PFSK-1 (cell line): ENCODE data around the gene KRT25.

Source experiments
- FOXP2 ChIP-seq: optimal IDR thresholded peaks from 2 replicates; pipeline ENCODE3; 2011; ENCODE audit warnings: borderline replicate concordance, control low read depth, inconsistent platforms; ENCODE audit not compliant: insufficient read depth; ENCODE audit errors: extremely low read length, extremely low read depth
- POLR2AphosphoS5 ChIP-seq: IDR thresholded peaks from 2 replicates; pipeline ENCODE4 v1.6.1; 2012; ENCODE audit warnings: low read depth, mild to moderate bottlenecking, control low read depth, low read length, moderate library complexity
- SIN3A ChIP-seq: IDR thresholded peaks from 2 replicates; pipeline ENCODE4 v1.6.1; 2012; ENCODE audit warnings: mild to moderate bottlenecking, low read length, moderate library complexity, borderline replicate concordance; ENCODE audit not compliant: insufficient read depth
- TAF1 ChIP-seq: IDR thresholded peaks from 2 replicates; pipeline ENCODE4 v1.6.1; 2012; ENCODE audit warnings: low read length, control low read depth, borderline replicate concordance; ENCODE audit not compliant: insufficient read depth
- TF ChIP-seq, protein P1 (sequence below), 2 experiments: IDR thresholded peaks; 2 replicates each; pipeline versions ENCODE4 v1.6.1 to v1.8.0; 2011 to 2012; ENCODE audit warnings: low read depth in 2 of 2, low read length in 2 of 2, control low read depth in 1 of 2, inconsistent platforms in 1 of 2, mild to moderate bottlenecking in 1 of 2, moderate library complexity in 1 of 2; ENCODE audit not compliant: insufficient read depth in 1 of 2

Gene KRT25

DNA sequence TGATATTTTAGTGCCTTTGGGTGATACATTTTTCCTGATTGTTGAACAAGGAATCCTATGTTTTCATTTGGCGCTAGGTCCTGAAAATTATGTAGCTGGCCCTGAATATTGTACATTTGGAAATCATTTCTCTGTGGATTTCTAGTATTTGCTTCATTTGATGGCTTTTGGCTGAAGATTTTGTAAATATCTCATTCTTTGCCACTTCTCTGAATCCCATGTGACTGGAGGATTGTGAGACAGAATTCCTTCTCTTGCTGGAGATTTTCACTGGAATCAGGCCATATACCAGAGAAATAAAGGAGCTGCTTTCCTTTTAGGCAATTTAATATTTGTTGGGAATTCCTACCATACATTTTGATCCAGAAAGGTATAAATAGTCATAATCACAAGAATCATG lies 36.0 kb upstream of the KRT25 start:
- TF ChIP-seq POLR2AphosphoS5: no peak
- TF ChIP-seq, protein P1, sequence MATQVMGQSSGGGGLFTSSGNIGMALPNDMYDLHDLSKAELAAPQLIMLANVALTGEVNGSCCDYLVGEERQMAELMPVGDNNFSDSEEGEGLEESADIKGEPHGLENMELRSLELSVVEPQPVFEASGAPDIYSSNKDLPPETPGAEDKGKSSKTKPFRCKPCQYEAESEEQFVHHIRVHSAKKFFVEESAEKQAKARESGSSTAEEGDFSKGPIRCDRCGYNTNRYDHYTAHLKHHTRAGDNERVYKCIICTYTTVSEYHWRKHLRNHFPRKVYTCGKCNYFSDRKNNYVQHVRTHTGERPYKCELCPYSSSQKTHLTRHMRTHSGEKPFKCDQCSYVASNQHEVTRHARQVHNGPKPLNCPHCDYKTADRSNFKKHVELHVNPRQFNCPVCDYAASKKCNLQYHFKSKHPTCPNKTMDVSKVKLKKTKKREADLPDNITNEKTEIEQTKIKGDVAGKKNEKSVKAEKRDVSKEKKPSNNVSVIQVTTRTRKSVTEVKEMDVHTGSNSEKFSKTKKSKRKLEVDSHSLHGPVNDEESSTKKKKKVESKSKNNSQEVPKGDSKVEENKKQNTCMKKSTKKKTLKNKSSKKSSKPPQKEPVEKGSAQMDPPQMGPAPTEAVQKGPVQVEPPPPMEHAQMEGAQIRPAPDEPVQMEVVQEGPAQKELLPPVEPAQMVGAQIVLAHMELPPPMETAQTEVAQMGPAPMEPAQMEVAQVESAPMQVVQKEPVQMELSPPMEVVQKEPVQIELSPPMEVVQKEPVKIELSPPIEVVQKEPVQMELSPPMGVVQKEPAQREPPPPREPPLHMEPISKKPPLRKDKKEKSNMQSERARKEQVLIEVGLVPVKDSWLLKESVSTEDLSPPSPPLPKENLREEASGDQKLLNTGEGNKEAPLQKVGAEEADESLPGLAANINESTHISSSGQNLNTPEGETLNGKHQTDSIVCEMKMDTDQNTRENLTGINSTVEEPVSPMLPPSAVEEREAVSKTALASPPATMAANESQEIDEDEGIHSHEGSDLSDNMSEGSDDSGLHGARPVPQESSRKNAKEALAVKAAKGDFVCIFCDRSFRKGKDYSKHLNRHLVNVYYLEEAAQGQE (IDR thresholded peaks at IDR 0.05; ENCODE audit: insufficient read depth in 1 of 2, low read depth in 2 of 2, low read length in 2 of 2): no peak
- no peak for TF ChIP-seq FOXP2
- no peak for TF ChIP-seq SIN3A
- no peak for TF ChIP-seq TAF1

DNA sequence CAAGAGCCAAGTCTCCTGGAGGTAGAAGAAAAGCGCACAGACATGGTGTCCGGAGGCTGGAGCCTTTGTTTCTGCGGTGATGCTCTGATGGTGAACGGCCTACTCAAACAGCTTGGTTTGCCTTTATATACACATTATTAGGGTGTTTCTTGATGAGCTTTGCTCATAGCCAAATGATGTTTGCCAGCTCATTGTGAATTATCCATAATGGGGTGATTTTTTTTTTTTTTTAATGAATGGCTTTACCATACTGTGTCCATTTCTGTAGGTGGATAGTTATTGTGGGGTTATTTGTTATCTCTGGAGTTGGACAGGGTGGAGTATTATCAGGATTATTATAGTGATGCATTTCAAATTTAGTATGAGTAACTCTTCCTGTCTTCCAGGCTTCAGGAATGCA lies 27.3 kb upstream of the KRT25 start, which contains the start of gene KRT27:
TSS of gene KRT27 (minus strand) at position 101 of the 400 bp plus-strand sequence. CDS start at position 44, 57 bp downstream.
- no peak for TF ChIP-seq TAF1
- no peak for TF ChIP-seq SIN3A
- TF ChIP-seq FOXP2: no peak
- TF ChIP-seq, protein P1 (IDR thresholded peaks at IDR 0.05; ENCODE audit: insufficient read depth in 1 of 2, low read depth in 2 of 2, low read length in 2 of 2): no peak
- no peak for TF ChIP-seq POLR2AphosphoS5

DNA sequence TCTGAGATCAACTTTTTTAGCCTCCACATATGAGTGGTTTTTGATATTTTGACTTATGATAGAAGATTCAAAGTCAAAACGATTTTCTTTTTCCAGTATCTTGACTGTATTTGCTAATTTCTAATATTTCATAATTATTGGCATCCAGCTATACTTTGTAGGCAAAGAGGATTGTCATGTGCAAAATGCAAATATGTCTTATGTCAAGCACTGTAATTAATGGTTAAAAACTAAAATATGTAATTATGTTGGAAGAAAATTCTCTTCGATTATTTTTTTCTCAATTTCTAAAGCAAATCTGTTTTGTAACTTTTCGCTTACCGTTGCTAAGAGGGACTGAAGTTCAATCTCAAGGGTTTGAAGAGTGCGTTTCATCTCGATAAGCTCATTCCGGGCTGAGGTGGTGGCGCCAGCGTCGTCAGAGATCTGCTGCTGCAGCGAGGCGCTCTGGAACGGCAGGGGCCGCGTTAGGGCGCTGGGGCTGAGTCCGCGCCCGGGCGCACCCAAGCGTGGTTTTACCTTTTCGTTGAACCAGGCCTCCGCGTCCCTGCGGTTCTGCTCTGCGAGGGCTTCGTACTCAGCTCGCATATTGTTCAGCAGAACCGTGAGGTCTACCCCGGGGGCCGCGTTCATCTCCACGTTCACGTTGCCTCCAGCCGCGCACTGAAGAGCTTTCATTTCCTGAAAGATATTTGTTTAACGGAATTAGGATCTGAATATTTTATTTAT lies 24.2 kb upstream of the KRT25 start:
- TF ChIP-seq SIN3A (no peak), POLR2AphosphoS5 (no peak), TAF1 (no peak), FOXP2 (no peak)
- TF ChIP-seq, protein P1 (IDR thresholded peaks at IDR 0.05; ENCODE audit: insufficient read depth in 1 of 2, low read depth in 2 of 2, low read length in 2 of 2): no peak

DNA sequence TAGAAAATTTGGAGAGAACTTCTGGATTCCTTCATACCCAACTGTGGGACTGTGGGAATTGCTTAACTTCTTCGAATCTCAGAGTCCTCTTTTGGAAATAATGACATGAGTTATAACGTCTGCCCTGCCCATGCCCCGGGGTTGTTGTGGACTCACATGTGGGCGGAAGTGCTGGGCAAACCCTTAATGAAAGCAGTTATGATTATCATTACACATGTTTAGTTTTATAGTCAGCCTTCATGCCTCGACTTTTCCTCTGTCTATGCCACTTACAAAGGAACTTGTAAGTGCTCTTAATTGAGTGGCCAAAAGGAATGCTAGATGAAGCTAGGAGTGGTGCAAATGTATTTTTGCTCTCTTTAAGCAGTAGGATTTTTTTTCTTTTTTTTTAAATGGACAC lies 23.3 kb upstream of the KRT25 start:
- TF ChIP-seq, protein P1 (IDR thresholded peaks at IDR 0.05; ENCODE audit: insufficient read depth in 1 of 2, low read depth in 2 of 2, low read length in 2 of 2): no peak
- no peak for TF ChIP-seq TAF1
- TF ChIP-seq FOXP2: no peak
- no peak for TF ChIP-seq SIN3A
- no peak for TF ChIP-seq POLR2AphosphoS5
